ENCODE results near the gene MAD1L1. TPM values are rescaled to one million over a fixed set of nuclear protein-coding genes. Genes with fewer than 3 reads are reported as not detected.

MAD1L1 gene
- polyA plus RNA-seq, 6 donors from 2014 or later, result 109 to 209 (median 158) TPM

- DNase-seq, result no peak
- no peaks in the 10 kb centered on the region for H3K9me3 Mint-ChIP-seq
- peaks cover 6 to 18% (median 15%) of the 10 kb centered on the region in 3 donors for H3K4me1 Mint-ChIP-seq
- no peaks in the 10 kb centered on the region for H3K27me3 Mint-ChIP-seq
- peaks cover 6 to 9% of the 10 kb centered on the region in 2 donors for H3K36me3 Mint-ChIP-seq
- no peak overlapping the region for H3K4me3 Mint-ChIP-seq
- no peak for ATAC-seq (ENCODE audit: low read depth in 2 of 2)
- H3K27ac Mint-ChIP-seq, result peak overlapping the region in 4 of 6 donors; percentile 27 to 85 (median 64)
Measured at GRCh38 chr7:1892011-1892965, 340.5 kb downstream of the MAD1L1 start.

GRCh38 chr7:1890289-1891235 lies 342.2 kb downstream of the MAD1L1 start:
- peak overlapping the region; percentile 63 to 82 (median 71) for H3K27ac Mint-ChIP-seq

DNA sequence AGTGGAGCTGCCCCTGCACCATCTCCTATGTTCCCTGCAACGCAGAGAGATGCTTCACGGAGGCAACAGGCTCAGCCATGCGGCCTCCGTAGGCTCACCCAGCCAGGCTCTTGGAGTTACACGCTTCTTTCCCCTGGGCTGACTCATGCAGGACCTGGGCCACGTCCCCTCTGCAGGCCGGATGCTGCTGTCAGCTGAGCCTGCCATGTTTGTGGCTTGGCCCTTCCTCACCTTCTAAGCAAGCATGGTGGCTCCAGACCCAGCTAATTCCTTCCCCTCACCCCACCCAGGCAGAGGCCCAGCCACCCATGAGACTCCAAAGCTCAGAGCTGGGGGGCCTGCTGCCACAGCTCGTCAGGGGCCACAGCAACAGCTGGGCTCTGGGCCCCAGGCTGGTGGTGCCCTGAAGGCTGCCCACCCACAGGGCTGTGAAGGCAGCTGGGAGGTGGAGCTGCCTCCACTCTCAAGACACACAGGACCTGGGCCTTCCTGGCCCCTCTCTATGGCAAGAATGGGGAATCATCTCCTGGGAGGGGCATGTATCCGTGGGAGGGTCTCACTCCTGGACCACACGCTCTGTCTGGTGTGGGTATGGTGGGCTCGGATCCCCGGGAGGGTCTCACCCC lies 343.1 kb downstream of the MAD1L1 start:
- DNase-seq (no peak), ATAC-seq (ENCODE audit: low read depth in 2 of 2) (no peak)
- H3K27ac Mint-ChIP-seq, result peak overlapping the region in 5 of 6 donors; percentile 29 to 82 (median 69)
- H3K4me3 Mint-ChIP-seq, result peak overlapping the region in 1 of 8 donors; percentile 13
- peaks cover 0 to 9% of the 10 kb centered on the region in 2 donors for H3K36me3 Mint-ChIP-seq
- H3K9me3 Mint-ChIP-seq, result no peaks in the 10 kb centered on the region
- no peaks in the 10 kb centered on the region for H3K27me3 Mint-ChIP-seq
- H3K4me1 Mint-ChIP-seq, result peaks cover 6 to 18% (median 18%) of the 10 kb centered on the region in 3 donors

More at GRCh38 chr7:1890289-1891235, 342.2 kb downstream of the MAD1L1 start:
- Mint-ChIP-seq H3K36me3 (peaks cover 0 to 9% of the 10 kb centered on the region in 2 donors), H3K27me3 (no peaks in the 10 kb centered on the region), H3K4me1 (peaks cover 6 to 18% (median 18%) of the 10 kb centered on the region in 3 donors), H3K4me3 (peak overlapping the region in 2 of 8 donors; percentile 15 to 55), H3K9me3 (no peaks in the 10 kb centered on the region)
- DNase-seq (no peak), ATAC-seq (ENCODE audit: low read depth in 2 of 2) (no peak)

- H3K27ac Mint-ChIP-seq, result peak overlapping the region in 1 of 6 donors; percentile 15
- H3K4me3 Mint-ChIP-seq, result no peak overlapping the region
- ATAC-seq (ENCODE audit: low read depth in 2 of 2), result no peak
- no peak for DNase-seq
- peaks cover 6 to 18% (median 18%) of the 10 kb centered on the region in 3 donors for H3K4me1 Mint-ChIP-seq
- peaks cover 0 to 9% of the 10 kb centered on the region in 2 donors for H3K36me3 Mint-ChIP-seq
- no peaks in the 10 kb centered on the region for H3K9me3 Mint-ChIP-seq
- H3K27me3 Mint-ChIP-seq, result no peaks in the 10 kb centered on the region
Measured at GRCh38 chr7:1889091-1889490, 343.7 kb downstream of the MAD1L1 start.

DNA sequence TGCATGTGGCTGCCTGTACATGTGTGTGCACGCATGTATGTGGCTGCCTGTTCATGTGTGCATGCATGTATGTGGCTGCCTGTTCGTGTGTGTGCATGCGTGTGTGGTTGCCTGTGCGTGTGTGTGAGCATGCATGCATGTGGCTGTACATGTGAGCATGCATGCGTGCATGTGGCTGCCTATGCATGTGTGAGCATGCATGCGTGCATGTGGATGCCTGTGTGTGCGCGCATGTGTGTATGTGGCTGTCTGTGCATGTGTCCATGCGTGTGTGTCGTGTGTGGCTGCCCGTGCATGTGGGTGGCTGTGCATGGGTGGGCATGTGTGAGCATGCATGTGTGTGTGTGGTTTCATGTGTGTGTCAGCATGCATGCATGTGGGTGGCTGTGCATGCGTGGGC lies 344.3 kb downstream of the MAD1L1 start:
- H3K27ac Mint-ChIP-seq, result no peak overlapping the region
- peak overlapping the region in 1 of 8 donors; percentile 37 for H3K4me3 Mint-ChIP-seq
- DNase-seq (no peak), ATAC-seq (ENCODE audit: low read depth in 2 of 2) (no peak)
- H3K9me3 Mint-ChIP-seq, result no peaks in the 10 kb centered on the region
- peaks cover 6 to 17% (median 15%) of the 10 kb centered on the region in 3 donors for H3K4me1 Mint-ChIP-seq
- H3K27me3 Mint-ChIP-seq, result no peaks in the 10 kb centered on the region
- H3K36me3 Mint-ChIP-seq, result peaks cover 0 to 9% of the 10 kb centered on the region in 2 donors

DNA sequence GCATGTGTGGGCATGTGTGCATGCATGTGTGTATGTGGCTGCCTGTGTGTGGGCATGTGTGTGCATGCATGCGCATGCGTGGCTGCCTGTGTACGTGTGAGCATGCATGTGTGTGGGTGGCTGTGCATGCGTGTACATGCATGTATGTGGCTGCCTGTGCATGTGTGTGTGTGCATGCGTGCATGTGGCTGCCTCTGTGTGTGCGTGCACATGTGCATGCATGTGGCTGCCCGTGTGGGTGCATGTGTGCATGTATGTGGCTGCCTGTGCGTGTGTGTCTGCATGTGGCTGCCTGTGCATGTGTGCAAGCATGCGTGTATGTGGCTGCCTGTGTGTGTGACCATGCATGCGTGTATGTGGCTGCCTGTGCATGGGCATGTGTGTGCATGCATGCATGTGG lies 345.5 kb downstream of the MAD1L1 start:
- no peak for DNase-seq
- Mint-ChIP-seq H3K36me3 (peaks cover 0 to 9% of the 10 kb centered on the region in 2 donors), H3K4me1 (peaks cover 6 to 22% (median 20%) of the 10 kb centered on the region in 3 donors), H3K9me3 (no peaks in the 10 kb centered on the region), H3K27me3 (no peaks in the 10 kb centered on the region), H3K4me3 (no peak overlapping the region), H3K27ac (no peak overlapping the region)
- ATAC-seq (ENCODE audit: low read depth in 2 of 2), result no peak

- Mint-ChIP-seq H3K4me1 (peaks cover 5 to 29% (median 21%) of the 10 kb centered on the region in 3 donors), H3K36me3 (peaks cover 0 to 9% of the 10 kb centered on the region in 2 donors), H3K4me3 (no peak overlapping the region), H3K27ac (no peak overlapping the region), H3K27me3 (no peaks in the 10 kb centered on the region), H3K9me3 (no peaks in the 10 kb centered on the region)
- DNase-seq (no peak), ATAC-seq (ENCODE audit: low read depth in 2 of 2) (no peak)
Measured at GRCh38 chr7:1886361-1887064, 346.2 kb downstream of the MAD1L1 start.

DNA sequence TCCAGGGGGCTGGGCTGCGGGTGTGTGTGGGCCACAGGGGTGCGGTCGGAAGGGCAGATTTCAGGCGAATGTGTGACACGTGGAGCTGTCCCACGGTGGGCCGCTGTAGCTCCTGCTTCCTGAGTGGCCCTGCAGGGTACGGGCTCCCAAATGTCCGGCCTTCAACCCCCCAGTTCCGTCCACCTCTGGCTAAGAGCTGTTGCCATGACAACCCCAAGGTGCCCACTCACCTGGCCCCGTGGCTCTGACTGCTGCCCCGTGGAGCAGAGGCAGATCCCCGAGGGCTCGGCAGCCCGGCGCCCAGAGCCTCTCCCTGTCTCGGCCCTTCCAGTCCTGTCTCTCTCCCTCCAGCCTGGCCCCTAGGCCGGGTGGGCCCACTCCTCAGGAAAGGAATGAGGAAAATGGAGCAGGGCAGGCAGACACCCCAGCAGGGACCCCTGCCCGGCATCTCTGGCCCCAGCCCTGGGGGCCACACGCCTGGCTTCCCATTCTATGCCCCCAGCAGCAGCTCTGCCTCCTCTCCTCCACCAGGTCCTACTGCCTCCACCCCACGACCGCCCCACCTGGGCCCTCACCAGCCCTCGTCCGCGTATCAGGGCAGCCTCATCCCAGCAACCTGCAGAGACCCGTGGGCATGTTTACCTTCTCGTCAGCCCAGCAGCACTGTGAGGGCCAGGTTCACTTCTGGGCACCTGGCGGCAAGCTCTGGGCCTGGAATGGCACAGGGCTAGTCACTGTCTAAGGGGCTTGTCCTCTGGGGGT lies 347.1 kb downstream of the MAD1L1 start:
- Mint-ChIP-seq H3K9me3 (no peaks in the 10 kb centered on the region), H3K27me3 (no peaks in the 10 kb centered on the region), H3K4me1 (peaks cover 5 to 30% (median 21%) of the 10 kb centered on the region in 3 donors), H3K36me3 (peaks cover 0 to 9% of the 10 kb centered on the region in 2 donors), H3K27ac (peak overlapping the region in 2 of 6 donors; percentile 24 to 82), H3K4me3 (peak overlapping the region in 1 of 8 donors; percentile 25)
- no peak for ATAC-seq (ENCODE audit: low read depth in 2 of 2)
- DNase-seq, result no peak

DNA sequence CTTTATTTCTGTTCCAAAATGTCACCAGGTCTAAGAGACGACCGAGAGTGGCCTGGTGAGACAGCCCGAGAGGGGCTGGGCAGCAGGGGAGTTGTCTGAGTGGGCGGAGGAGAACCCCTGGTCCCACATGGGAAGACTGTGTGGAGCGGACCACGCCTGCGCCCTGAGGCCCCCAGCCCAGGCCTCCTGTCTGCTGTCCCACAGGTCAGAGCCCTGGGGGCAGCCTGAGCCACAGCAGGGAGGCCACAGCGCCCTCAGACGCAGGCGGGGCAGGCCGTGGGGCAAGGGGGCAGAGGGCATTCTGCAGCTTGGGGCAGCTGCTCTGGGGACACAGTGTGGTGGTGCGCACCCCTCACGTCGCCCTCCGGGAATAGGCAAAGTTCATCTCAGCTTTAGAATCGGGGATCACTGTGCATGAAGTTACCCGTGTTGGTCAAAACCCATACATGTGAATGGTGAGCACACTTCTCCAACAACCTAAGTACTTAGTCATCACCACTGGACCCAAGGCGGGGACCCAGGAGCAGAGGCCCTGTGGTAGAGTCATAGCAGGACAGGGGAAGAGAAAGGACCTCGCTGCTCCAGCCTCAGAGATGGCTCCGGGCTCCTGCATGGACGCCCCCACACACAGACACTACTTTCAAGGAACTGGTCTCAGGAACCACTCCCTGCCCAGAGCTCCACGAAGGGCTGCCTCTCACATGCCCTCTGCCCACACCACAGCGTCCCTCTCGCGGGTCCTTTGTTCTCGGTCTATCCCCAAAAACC lies 348.0 kb downstream of the MAD1L1 start:
- H3K4me3 Mint-ChIP-seq, result no peak overlapping the region
- no peak for DNase-seq
- H3K27me3 Mint-ChIP-seq, result no peaks in the 10 kb centered on the region
- peak overlapping the region in 3 of 6 donors; percentile 1 to 64 (median 24) for H3K27ac Mint-ChIP-seq
- H3K4me1 Mint-ChIP-seq, result peaks cover 4 to 25% (median 17%) of the 10 kb centered on the region in 3 donors
- no peaks in the 10 kb centered on the region for H3K9me3 Mint-ChIP-seq
- no peak for ATAC-seq (ENCODE audit: low read depth in 2 of 2)
- H3K36me3 Mint-ChIP-seq, result peaks cover 0 to 9% of the 10 kb centered on the region in 2 donors

- Mint-ChIP-seq H3K9me3 (no peaks in the 10 kb centered on the region), H3K27ac (peak overlapping the region in 3 of 6 donors; percentile 42 to 64 (median 57)), H3K4me1 (peaks cover 4 to 20% (median 17%) of the 10 kb centered on the region in 3 donors), H3K36me3 (peaks cover 0 to 9% of the 10 kb centered on the region in 2 donors), H3K4me3 (no peak overlapping the region), H3K27me3 (no peaks in the 10 kb centered on the region)
- no peak for ATAC-seq (ENCODE audit: low read depth in 2 of 2)
- no peak for DNase-seq
Measured at GRCh38 chr7:1883834-1884582, 348.7 kb downstream of the MAD1L1 start.

Measured in naive B cell (primary cell).